GM10248 (cell line): Measurements from ENCODE around the gene AOPEP.

Experiments used
- CTCF ChIA-PET: fragments of 300-600 bp; sonication (Branson Sonifier 250); formaldehyde crosslinking; extraction: SDS; loops from one replicate; lab custom pipeline; 2021; ENCODE audit warnings: antibody characterized with exemption; lab: Yijun Ruan, JAX
- POLR2A ChIA-PET: fragments of 350-650 bp; sonication (Branson Sonifier 250); formaldehyde crosslinking; extraction: SDS; loops from one replicate; lab custom pipeline; 2020; ENCODE audit warnings: antibody characterized with exemption; lab: Yijun Ruan, JAX
- DNase-seq: peaks from one replicate; pipeline ENCODE4 v3.0.0; 2012; ENCODE audit errors: extremely low spot score
- TF ChIP-seq, protein P1 (sequence below): IDR thresholded peaks from 2 replicates; pipeline ENCODE4 v1.5.1; 2012; ENCODE audit warnings: mild to moderate bottlenecking, low read depth; ENCODE audit errors: extremely low read depth, missing control alignments, control extremely low read depth

Gene AOPEP

DNA sequence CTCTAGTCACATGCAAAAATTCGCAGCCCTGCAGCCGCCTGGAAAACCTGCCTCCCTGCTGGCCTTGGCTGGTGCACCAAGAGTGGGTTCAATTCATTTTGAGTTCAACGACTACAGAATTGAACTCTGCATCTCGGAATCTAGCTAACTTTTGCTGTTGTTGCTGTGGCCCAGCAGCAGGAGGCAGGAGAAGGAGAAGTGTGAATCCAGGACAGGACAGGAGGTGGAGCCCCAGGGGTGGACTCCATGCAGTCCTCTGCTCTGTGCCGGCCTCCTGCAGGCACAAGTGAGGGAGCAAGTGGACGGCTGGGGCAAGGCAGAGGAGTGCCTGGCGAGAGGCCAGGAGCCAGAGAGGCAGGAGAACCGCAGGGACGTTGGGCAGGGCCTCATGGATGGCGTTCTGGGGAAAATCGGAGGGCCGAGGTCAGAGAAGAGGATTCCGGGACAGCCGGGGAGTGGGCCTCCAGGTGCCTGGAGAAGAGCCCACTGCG, 376.8 kb downstream of the AOPEP start:
- POLR2A ChIA-PET = no interaction called here

DNA sequence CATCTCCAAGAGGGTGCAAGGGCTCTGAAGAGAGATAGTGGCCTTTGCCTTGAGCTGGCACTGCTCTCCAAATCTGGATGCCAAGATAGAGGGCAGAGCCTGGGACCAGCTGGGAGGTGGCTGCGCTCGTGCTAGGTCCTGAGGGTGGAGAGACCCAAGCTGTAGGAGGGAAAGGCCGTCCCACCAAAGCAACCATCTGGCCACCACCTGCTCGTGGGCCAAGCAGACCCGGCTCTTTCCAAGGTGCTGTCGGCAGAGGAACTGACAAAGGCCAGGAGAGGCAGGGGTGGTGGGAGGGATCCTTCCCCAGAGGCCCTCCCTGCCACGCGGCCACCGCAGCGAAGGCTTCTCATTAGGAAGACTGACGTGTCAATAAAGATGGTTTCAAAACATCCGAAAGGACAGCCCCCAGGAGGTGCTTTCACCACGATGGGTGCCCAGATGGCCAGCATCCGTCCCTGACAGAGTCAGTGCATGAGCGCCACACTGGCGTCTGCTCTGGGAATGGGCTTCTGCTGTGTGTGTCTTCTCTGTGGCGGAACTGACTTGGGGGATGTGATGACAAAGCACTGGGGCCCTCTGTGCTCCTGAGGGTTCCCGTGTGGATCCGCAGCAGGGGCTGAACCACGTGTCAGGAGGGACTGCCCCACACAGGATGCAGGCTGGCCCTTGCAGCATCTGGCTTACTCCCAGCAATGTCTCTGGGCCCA, 377.5 kb downstream of the AOPEP start:
- TF ChIP-seq, protein P1, sequence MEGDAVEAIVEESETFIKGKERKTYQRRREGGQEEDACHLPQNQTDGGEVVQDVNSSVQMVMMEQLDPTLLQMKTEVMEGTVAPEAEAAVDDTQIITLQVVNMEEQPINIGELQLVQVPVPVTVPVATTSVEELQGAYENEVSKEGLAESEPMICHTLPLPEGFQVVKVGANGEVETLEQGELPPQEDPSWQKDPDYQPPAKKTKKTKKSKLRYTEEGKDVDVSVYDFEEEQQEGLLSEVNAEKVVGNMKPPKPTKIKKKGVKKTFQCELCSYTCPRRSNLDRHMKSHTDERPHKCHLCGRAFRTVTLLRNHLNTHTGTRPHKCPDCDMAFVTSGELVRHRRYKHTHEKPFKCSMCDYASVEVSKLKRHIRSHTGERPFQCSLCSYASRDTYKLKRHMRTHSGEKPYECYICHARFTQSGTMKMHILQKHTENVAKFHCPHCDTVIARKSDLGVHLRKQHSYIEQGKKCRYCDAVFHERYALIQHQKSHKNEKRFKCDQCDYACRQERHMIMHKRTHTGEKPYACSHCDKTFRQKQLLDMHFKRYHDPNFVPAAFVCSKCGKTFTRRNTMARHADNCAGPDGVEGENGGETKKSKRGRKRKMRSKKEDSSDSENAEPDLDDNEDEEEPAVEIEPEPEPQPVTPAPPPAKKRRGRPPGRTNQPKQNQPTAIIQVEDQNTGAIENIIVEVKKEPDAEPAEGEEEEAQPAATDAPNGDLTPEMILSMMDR = no peak
- CTCF ChIA-PET = no interaction called here
- POLR2A ChIA-PET = no interaction called here
- DNase-seq = no peak

More for the DNA sequence above, 376.8 kb downstream of the AOPEP start:
- no peak for DNase-seq
- CTCF ChIA-PET = interaction anchor here (1.0 kb wide), 1 partner anchor 28 kb away, joined by 3 read pairs; no protein-coding TSS in a partner anchor
- TF ChIP-seq, protein P1 = no peak

DNA sequence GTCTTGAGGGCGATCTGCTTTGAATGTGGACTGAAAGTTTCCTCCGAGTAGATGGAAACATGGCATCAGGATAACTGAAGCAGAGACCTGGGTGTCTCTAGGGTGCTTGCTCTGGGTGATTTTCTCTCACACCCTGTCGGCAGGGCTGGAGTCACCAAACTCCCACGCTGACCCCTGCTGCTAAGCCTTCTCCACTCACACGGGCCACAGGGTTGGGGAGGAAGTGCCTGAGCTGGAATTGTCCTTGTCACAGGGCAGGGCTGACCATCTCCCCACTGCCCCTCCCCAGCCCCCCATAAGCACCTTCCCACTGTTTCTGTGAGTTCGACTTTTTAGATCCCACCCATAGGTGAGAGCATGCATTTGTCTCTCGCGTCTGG, 378.1 kb downstream of the AOPEP start:
- CTCF ChIA-PET = no interaction called here
- POLR2A ChIA-PET = no interaction called here
- TF ChIP-seq, protein P1 = no peak
- DNase-seq = no peak

DNA sequence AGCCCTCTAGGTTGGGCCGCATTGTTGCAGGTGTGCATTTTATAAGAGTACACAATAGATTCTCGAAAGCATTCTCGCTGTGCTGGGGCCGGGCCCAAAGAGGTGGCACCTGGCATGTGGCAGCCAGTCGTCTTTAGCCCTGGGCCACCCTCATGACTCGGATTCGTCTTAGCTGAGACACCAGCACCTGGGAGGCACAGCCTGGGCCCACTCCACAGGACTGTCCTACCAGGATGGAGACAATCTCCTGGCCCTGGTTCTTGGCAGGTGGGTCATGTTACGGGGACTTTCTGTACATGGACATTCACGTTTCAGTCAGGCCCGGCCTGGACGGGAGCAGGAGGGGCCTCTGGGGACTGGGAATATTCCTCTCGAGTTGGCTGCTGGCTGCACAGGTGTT, 378.5 kb downstream of the AOPEP start:
- DNase-seq = no peak
- ChIA-PET CTCF (no interaction called here), POLR2A (no interaction called here)
- TF ChIP-seq, protein P1 = no peak

DNA sequence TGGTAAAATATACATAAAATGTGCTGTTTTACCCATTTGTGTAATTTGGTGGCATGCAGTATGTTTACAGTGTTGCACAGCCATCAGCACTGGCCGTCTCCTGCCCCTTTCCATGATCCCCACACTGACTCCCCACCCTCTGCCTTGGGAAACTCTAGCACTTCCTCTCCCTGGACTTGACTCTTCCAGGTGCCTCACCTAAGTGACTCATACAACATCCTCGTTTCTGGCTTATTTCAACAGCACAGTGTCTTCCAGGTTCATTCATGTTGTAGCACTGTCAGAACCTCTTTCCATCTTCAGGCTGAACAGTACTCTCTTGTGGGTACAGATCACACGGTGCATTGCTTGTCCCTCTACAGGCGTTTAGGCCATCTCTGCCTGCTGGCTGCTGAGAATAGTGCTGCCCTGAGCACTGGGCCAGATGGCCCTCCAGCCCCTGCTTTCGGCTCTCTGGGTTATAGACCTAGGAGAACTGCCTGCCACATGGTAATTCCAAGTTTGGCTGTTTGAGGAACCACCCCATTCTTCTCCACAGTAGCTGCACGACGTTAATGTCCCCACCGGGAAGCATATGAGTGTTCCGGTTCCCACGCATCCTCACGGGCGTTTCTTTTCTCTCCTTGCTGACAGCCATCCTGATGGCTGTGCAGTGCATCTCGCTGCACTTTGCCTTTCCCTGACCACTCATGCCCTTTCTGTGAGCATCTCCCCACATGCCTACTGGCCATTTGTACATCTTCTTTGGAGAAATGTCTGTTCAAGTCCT, 379.2 kb downstream of the AOPEP start:
- ChIA-PET CTCF (interaction anchor here (7.8 kb wide), 1 partner anchor 23 kb away, joined by 74 read pairs; no protein-coding TSS in a partner anchor), POLR2A (no interaction called here)
- no peak for DNase-seq
- TF ChIP-seq, protein P1 = no peak

DNA sequence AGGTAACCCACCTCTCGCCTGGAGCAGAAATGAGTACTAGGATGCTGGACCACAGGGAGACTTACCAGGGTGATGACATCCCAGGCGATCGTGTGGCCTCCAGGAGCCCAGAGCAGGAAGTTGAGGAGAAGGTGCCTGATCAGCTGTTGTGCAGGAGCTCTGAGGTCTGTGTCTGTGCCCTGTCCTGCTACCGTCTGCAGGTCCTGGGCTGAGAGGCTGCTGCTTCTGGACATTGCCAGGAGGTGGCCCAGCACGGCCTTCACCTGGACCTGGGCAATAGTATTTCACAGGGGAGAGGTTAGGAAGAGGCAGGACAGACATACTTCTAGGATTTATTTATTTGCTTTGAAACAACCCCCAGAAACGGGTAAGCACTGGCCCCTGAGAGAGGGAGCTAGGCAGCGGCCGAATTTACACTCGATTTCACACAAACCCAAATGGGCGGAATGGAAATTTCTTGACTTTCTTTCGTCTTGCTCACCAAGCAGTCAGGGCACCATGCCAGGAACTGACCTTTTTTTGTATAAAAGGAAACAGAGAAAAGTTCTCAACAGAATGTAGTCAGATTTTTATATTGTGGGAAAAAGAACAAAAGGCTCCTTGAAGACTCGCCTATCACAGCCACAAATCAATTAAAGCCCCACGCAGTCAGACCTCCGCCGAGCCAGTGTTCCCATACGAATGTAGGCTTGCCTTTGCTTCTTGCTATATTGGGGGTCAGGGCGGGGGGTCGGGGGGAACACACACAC, 380.7 kb downstream of the AOPEP start:
- DNase-seq = no peak
- ChIA-PET CTCF (interaction anchor here (1.0 to 7.8 kb wide), 2 partner anchors 22 to 426 kb away, joined by 4 to 74 read pairs; no protein-coding TSS in a partner anchor), POLR2A (no interaction called here)
- TF ChIP-seq, protein P1 = no peak
